PC-3 (cell line): ENCODE results near the gene UFSP2.

Source experiments
- EZH2 ChIP-seq: fragments of 300-600 bp; sonication (generic); IDR thresholded peaks from one replicate; pipeline ENCODE4 v1.6.1; 2017; ENCODE audit warnings: antibody characterized with exemption, mild to moderate bottlenecking, low read length; ENCODE audit not compliant: unreplicated experiment
- TF ChIP-seq, protein P1 (sequence below): fragments of 300-600 bp; sonication (generic); conservative IDR thresholded peaks from 2 replicates; pipeline ENCODE4 v1.5.1; 2017; ENCODE audit warnings: antibody characterized with exemption, low read depth, mild to moderate bottlenecking, low read length

DNA sequence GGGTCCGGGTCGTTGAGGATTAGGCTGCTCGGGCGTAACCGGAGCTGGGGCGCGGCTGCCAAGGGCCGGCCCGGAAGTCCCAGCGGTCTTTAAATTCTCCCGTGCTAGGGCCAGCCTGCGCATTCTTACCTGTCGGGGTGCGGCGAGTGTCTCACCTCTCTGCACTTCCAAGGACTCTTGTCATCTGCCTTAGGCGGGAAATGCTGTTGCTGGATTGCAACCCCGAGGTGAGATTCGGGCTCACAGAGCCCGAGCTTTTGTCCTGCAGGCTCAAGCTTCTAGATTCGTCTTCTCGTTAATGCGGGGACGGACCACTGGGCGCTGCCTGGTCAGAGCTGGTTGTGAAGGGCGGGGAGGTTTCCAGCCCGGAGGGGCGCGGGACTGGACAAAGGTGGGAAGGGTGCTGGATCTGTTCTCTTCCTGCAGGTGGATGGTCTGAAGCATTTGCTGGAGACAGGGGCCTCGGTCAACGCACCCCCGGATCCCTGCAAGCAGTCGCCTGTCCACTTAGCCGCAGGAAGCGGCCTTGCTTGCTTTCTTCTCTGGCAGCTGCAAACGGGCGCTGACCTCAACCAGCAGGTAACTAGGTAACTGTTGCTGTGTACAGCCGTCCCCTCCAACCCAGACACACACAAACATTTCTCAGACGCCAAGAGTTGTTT is 28.9 kb downstream of the UFSP2 start, which contains the start of gene ANKRD37:
- TF ChIP-seq EZH2: no peak
- TF ChIP-seq, protein P1, sequence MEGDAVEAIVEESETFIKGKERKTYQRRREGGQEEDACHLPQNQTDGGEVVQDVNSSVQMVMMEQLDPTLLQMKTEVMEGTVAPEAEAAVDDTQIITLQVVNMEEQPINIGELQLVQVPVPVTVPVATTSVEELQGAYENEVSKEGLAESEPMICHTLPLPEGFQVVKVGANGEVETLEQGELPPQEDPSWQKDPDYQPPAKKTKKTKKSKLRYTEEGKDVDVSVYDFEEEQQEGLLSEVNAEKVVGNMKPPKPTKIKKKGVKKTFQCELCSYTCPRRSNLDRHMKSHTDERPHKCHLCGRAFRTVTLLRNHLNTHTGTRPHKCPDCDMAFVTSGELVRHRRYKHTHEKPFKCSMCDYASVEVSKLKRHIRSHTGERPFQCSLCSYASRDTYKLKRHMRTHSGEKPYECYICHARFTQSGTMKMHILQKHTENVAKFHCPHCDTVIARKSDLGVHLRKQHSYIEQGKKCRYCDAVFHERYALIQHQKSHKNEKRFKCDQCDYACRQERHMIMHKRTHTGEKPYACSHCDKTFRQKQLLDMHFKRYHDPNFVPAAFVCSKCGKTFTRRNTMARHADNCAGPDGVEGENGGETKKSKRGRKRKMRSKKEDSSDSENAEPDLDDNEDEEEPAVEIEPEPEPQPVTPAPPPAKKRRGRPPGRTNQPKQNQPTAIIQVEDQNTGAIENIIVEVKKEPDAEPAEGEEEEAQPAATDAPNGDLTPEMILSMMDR: no peak
